Progenitor cell of endocrine pancreas (in vitro differentiated cells): ENCODE results near the gene CES1. TPM values are rescaled to one million over a fixed set of nuclear protein-coding genes. Genes with fewer than 3 reads are reported as not detected.

ENCODE experiments used
- DNase-seq: peaks from one replicate; pipeline ENCODE4 v3.0.0; 2021; ENCODE audit warnings: low spot score; ENCODE audit not compliant: unreplicated experiment
- H3K27ac Mint-ChIP-seq: 2 replicates; pipeline ENCODE4 v1.8.0; 2021; ENCODE audit warnings: mild to moderate bottlenecking, moderate library complexity, mixed read lengths
- H3K27me3 Mint-ChIP-seq: 2 replicates; pipeline ENCODE4 v1.8.0; 2021; ENCODE audit warnings: mixed read lengths
- H3K36me3 Mint-ChIP-seq: 2 replicates; pipeline ENCODE4 v1.8.0; 2022; ENCODE audit warnings: mixed read lengths; ENCODE audit not compliant: insufficient read depth
- H3K4me1 Mint-ChIP-seq: 2 replicates; pipeline ENCODE4 v1.8.0; 2021; ENCODE audit warnings: low read depth, mixed read lengths
- H3K4me3 Mint-ChIP-seq: 2 replicates; pipeline ENCODE4 v1.8.0; 2021; ENCODE audit warnings: low read depth, mild to moderate bottlenecking, moderate library complexity, mixed read lengths
- H3K9me3 Mint-ChIP-seq: 2 replicates; pipeline ENCODE4 v1.8.0; 2021; ENCODE audit warnings: low read depth, mixed read lengths
- long read RNA-seq: library from polyadenylated mRNA; unstranded; transcript quantifications from one replicate; pipeline ENCODE4 v2.0.0, GENCODE V29; 2020
- total RNA-seq: library from RNA; stranded (reverse); gene quantifications from 2 replicates; pipeline ENCODE4 v1.2.1, GENCODE V29; 2021
- TF ChIP-seq, protein P1 (sequence below): fragments of 200-600 bp; sonication (generic); IDR thresholded peaks from one replicate; pipeline ENCODE4 v1.5.0; 2021; ENCODE audit warnings: antibody characterized with exemption, mild to moderate bottlenecking; ENCODE audit not compliant: unreplicated experiment

CES1 gene
- not detected in 2 replicates for total RNA-seq
- long read RNA-seq, result 0 reads

GRCh38 chr16:55832773-55833691 is at the start of gene CES1:
TSS of gene CES1 (minus strand) at chr16:55833096. CDS start at chr16:55833055, 41 bp downstream.
- Mint-ChIP-seq H3K9me3 (no peaks in the 10 kb centered on the region), H3K4me3 (no peak within 1 kb of the TSS), H3K4me1 (no peaks in the 10 kb centered on the region), H3K27ac (no peak within 1 kb of the TSS), H3K27me3 (peaks cover 34% of the 10 kb centered on the region), H3K36me3 (no peaks in the 10 kb centered on the region)
- TF ChIP-seq, protein P1, sequence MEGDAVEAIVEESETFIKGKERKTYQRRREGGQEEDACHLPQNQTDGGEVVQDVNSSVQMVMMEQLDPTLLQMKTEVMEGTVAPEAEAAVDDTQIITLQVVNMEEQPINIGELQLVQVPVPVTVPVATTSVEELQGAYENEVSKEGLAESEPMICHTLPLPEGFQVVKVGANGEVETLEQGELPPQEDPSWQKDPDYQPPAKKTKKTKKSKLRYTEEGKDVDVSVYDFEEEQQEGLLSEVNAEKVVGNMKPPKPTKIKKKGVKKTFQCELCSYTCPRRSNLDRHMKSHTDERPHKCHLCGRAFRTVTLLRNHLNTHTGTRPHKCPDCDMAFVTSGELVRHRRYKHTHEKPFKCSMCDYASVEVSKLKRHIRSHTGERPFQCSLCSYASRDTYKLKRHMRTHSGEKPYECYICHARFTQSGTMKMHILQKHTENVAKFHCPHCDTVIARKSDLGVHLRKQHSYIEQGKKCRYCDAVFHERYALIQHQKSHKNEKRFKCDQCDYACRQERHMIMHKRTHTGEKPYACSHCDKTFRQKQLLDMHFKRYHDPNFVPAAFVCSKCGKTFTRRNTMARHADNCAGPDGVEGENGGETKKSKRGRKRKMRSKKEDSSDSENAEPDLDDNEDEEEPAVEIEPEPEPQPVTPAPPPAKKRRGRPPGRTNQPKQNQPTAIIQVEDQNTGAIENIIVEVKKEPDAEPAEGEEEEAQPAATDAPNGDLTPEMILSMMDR, result no peak
- DNase-seq, result no peak

- Mint-ChIP-seq H3K27me3 (peaks cover 11% of the 10 kb centered on the region), H3K27ac (no peak overlapping the region), H3K36me3 (no peaks in the 10 kb centered on the region), H3K9me3 (no peaks in the 10 kb centered on the region), H3K4me3 (no peak overlapping the region), H3K4me1 (peaks cover 2% of the 10 kb centered on the region)
- no peak for DNase-seq
- TF ChIP-seq, protein P1, result no peak
Measured at GRCh38 chr16:55876854-55877253, 44.0 kb upstream of the CES1 start.

- TF ChIP-seq, protein P1, result no peak
- Mint-ChIP-seq H3K27ac (no peak within 1 kb of the TSS), H3K4me3 (no peak within 1 kb of the TSS), H3K4me1 (peaks cover 4% of the 10 kb centered on the region), H3K36me3 (no peaks in the 10 kb centered on the region), H3K9me3 (no peaks in the 10 kb centered on the region), H3K27me3 (peaks cover 9% of the 10 kb centered on the region)
- no peak for DNase-seq
Measured at GRCh38 chr16:55875273-55875672, 42.4 kb upstream of the CES1 start, which contains the start of gene CES5A. TSS of gene CES5A (minus strand) at chr16:55875373. CDS start at chr16:55875221, 152 bp downstream.

DNA sequence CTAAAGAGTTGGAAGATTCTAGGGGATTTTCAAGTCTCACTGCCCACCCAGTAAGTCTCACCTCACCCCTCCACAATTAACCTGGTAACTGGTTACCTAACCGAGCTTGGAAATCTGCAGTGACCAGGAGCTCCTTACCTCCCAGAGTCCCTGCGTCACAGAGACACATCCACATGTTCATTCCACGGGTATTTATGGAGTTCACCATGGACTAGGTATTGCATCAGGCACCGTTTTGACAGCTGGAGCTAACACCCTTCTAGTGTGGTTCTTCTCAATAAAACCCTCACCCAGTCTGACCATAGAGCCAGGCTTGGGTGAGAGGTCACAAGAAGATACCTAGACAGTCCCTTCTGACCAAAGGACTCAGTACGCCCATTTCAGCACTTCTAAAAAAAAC is 40.2 kb upstream of the CES1 start:
- no peak for DNase-seq
- Mint-ChIP-seq H3K4me1 (peaks cover 4% of the 10 kb centered on the region), H3K27me3 (peaks cover 9% of the 10 kb centered on the region), H3K4me3 (no peak overlapping the region), H3K27ac (no peak overlapping the region), H3K36me3 (no peaks in the 10 kb centered on the region), H3K9me3 (no peaks in the 10 kb centered on the region)
- TF ChIP-seq, protein P1, result no peak

DNA sequence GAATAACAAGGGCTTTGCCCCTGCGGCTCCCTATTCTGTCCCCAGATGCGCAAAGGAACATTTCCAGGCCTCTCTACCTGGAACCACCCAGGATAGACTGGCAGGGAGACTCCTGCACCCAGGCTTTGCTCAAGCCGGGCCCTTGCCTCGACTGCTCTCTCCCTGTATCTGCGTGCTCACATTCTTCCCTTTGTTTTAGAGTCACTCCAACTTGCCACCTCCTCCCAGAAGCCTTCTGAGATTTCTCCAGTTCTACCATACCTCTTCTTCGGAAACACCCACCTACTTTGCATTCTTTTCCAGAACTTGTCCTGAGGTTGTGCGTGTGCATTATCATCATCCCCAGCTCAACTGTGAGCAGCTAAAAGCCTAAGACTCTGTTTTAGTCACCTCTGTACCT is 39.2 kb upstream of the CES1 start:
- TF ChIP-seq, protein P1, result no peak
- H3K4me3 Mint-ChIP-seq, result no peak overlapping the region
- peaks cover 9% of the 10 kb centered on the region for H3K27me3 Mint-ChIP-seq
- H3K9me3 Mint-ChIP-seq, result no peaks in the 10 kb centered on the region
- no peaks in the 10 kb centered on the region for H3K36me3 Mint-ChIP-seq
- H3K4me1 Mint-ChIP-seq, result peaks cover 4% of the 10 kb centered on the region
- no peak for DNase-seq
- H3K27ac Mint-ChIP-seq, result no peak overlapping the region
